Ishikawa (cell line): ENCODE measurements around the gene RFK.

Source experiments
- CEBPB ChIP-seq: IDR thresholded peaks from 2 replicates; pipeline ENCODE4 v1.6.1; 2012
- CREB1 ChIP-seq: IDR thresholded peaks from 2 replicates; pipeline ENCODE4 v1.6.1; 2012; ENCODE audit warnings: low read depth
- EGR1 ChIP-seq: IDR thresholded peaks from 2 replicates; pipeline ENCODE4 v1.6.1; 2012
- EP300 ChIP-seq: IDR thresholded peaks from 2 replicates; pipeline ENCODE4 v1.6.1; 2012; ENCODE audit warnings: borderline replicate concordance
- FOXM1 ChIP-seq: IDR thresholded peaks from 2 replicates; pipeline ENCODE4 v1.6.1; 2012; ENCODE audit warnings: low read depth, borderline replicate concordance
- MAX ChIP-seq: IDR thresholded peaks from 2 replicates; pipeline ENCODE4 v1.6.1; 2012
- NFIC ChIP-seq: IDR thresholded peaks from 2 replicates; pipeline ENCODE4 v1.6.1; 2012
- RAD21 ChIP-seq: IDR thresholded peaks from 2 replicates; pipeline ENCODE4 v1.6.1; 2012; ENCODE audit warnings: low read depth
- REST ChIP-seq: IDR thresholded peaks from 2 replicates; pipeline ENCODE4 v1.6.1; 2012; ENCODE audit warnings: low read depth, mild to moderate bottlenecking
- TAF1 ChIP-seq: IDR thresholded peaks from 2 replicates; pipeline ENCODE4 v1.6.1; 2012; ENCODE audit warnings: low read depth, mild to moderate bottlenecking
- TCF12 ChIP-seq: IDR thresholded peaks from 2 replicates; pipeline ENCODE4 v1.6.1; 2012; ENCODE audit warnings: low read depth
- TEAD4 ChIP-seq: IDR thresholded peaks from 2 replicates; pipeline ENCODE4 v1.6.1; 2012
- USF1 ChIP-seq: IDR thresholded peaks from 2 replicates; pipeline ENCODE4 v1.6.1; 2012
- YY1 ChIP-seq: IDR thresholded peaks from 2 replicates; pipeline ENCODE4 v1.6.1; 2012; ENCODE audit warnings: low read depth
- ZBTB7A ChIP-seq: IDR thresholded peaks from 2 replicates; pipeline ENCODE4 v1.6.1; 2012; ENCODE audit warnings: low read depth

Gene RFK

GRCh38 chr9:76370396-76371023 is 23.7 kb downstream of the RFK start:
- TF ChIP-seq NFIC (peak; percentile 63; the same call in 1 of the 2 replicates), USF1 (no peak)

- TF ChIP-seq REST (no peak), EGR1 (no peak), TEAD4 (peak; percentile 76), CEBPB (no peak), EP300 (peak; percentile 82), TCF12 (peak; percentile 89), ZBTB7A (peak; percentile 26; the same call in 1 of the 2 replicates), USF1 (no peak; the same call in 1 of the 2 replicates), YY1 (no peak), FOXM1 (peak; percentile 65), MAX (0 out of 2 replicates have a peak, but pooled peaks have one; percentile 31), TAF1 (no peak), NFIC (peak; percentile 97), RAD21 (peak; percentile 27; the same call in 1 of the 2 replicates), CREB1 (no peak)
Measured at GRCh38 chr9:76369583-76369982, 24.6 kb downstream of the RFK start.

GRCh38 chr9:76366275-76366674 is 28.0 kb downstream of the RFK start:
- TF ChIP-seq CREB1 (no peak), CEBPB (no peak), TCF12 (no peak), ZBTB7A (no peak), MAX (no peak), TEAD4 (no peak), YY1 (no peak), TAF1 (no peak), EP300 (no peak), REST (no peak), EGR1 (no peak), NFIC (no peak), FOXM1 (no peak), RAD21 (no peak)

- TF ChIP-seq TEAD4 (peak; percentile 100), REST (no peak), EGR1 (no peak), EP300 (peak; percentile 98), CEBPB (peak; percentile 51), MAX (no peak; the same call in 1 of the 2 replicates), TAF1 (no peak), FOXM1 (peak; percentile 97), RAD21 (peak; percentile 36; the same call in 1 of the 2 replicates), YY1 (no peak), NFIC (peak; percentile 95), TCF12 (peak; percentile 96)
Measured at GRCh38 chr9:76365028-76365427, 29.2 kb downstream of the RFK start.
